HL-60 (cell line): ENCODE data around the gene SLC29A2.

Experiments
- GABPA ChIP-seq: IDR thresholded peaks from 2 replicates; pipeline ENCODE4 v1.6.1; 2012; ENCODE audit warnings: low read depth
- POLR2AphosphoS5 ChIP-seq: IDR thresholded peaks from 2 replicates; pipeline ENCODE4 v1.6.1; 2012; ENCODE audit warnings: low read depth
- SPI1 ChIP-seq: IDR thresholded peaks from 2 replicates; pipeline ENCODE4 v1.6.1; 2012; ENCODE audit warnings: low read depth, mild to moderate bottlenecking, borderline replicate concordance
- TF ChIP-seq, protein P1 (sequence below): IDR thresholded peaks from one replicate; pipeline ENCODE4 v1.5.1; 2011; ENCODE audit warnings: low read length, control low read depth, inconsistent platforms; ENCODE audit not compliant: insufficient read depth
- TF ChIP-seq, protein P2 (sequence below): IDR thresholded peaks from 2 replicates; pipeline ENCODE4 v1.6.1; 2012; ENCODE audit warnings: low read depth; ENCODE audit not compliant: insufficient replicate concordance

DNA sequence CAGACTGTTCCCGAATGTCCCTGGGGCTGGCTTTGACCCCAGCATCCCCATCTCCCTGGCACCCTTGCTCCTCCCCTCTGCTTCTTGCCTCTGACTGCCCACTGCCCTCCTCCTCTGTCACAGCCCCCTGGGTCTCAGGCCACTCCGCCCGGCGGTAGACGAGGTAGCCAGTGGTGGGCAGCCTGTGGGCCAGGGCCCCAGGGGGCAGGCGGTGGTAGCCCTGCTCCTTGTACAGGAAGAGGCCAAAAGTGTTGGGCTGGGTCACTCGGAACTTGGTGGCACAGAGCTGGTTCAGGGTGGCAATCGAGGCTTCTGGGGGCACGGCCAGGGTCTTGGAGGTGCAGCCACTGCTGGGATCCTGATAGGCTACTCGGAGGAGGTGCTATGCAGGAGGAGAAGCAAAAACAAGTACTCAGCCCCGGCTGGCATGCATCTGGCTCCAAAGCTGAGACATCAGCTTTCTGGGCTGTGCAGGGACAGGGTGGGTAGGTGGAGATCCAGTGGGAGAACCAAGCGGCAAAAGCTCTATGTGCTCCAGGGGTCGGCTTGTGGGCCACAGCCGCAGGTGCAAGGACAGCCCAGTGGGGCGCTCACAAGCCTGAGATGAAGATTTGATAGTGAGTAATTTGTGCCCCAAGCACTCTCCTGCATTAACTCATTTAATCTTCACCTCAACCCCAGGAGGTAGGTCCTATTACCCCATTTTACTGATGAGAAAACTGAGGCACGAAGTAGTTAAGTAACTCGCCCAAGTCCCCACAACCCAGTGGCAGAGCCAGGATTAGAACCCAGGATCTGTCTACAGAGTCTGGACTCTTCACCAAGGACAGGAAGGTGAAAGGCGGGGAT is 39.0 kb downstream of the SLC29A2 start:
- TF ChIP-seq, protein P1, sequence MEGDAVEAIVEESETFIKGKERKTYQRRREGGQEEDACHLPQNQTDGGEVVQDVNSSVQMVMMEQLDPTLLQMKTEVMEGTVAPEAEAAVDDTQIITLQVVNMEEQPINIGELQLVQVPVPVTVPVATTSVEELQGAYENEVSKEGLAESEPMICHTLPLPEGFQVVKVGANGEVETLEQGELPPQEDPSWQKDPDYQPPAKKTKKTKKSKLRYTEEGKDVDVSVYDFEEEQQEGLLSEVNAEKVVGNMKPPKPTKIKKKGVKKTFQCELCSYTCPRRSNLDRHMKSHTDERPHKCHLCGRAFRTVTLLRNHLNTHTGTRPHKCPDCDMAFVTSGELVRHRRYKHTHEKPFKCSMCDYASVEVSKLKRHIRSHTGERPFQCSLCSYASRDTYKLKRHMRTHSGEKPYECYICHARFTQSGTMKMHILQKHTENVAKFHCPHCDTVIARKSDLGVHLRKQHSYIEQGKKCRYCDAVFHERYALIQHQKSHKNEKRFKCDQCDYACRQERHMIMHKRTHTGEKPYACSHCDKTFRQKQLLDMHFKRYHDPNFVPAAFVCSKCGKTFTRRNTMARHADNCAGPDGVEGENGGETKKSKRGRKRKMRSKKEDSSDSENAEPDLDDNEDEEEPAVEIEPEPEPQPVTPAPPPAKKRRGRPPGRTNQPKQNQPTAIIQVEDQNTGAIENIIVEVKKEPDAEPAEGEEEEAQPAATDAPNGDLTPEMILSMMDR: no peak
- TF ChIP-seq POLR2AphosphoS5: no peak
- no peak for TF ChIP-seq GABPA
- no peak for TF ChIP-seq SPI1
- TF ChIP-seq, protein P2, sequence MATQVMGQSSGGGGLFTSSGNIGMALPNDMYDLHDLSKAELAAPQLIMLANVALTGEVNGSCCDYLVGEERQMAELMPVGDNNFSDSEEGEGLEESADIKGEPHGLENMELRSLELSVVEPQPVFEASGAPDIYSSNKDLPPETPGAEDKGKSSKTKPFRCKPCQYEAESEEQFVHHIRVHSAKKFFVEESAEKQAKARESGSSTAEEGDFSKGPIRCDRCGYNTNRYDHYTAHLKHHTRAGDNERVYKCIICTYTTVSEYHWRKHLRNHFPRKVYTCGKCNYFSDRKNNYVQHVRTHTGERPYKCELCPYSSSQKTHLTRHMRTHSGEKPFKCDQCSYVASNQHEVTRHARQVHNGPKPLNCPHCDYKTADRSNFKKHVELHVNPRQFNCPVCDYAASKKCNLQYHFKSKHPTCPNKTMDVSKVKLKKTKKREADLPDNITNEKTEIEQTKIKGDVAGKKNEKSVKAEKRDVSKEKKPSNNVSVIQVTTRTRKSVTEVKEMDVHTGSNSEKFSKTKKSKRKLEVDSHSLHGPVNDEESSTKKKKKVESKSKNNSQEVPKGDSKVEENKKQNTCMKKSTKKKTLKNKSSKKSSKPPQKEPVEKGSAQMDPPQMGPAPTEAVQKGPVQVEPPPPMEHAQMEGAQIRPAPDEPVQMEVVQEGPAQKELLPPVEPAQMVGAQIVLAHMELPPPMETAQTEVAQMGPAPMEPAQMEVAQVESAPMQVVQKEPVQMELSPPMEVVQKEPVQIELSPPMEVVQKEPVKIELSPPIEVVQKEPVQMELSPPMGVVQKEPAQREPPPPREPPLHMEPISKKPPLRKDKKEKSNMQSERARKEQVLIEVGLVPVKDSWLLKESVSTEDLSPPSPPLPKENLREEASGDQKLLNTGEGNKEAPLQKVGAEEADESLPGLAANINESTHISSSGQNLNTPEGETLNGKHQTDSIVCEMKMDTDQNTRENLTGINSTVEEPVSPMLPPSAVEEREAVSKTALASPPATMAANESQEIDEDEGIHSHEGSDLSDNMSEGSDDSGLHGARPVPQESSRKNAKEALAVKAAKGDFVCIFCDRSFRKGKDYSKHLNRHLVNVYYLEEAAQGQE: no peak
